ENCODE measurements around the gene TMEM47. TPM values are rescaled to one million over a fixed set of nuclear protein-coding genes. Genes with fewer than 3 reads are reported as not detected.
A peak's percentile ranks its signal among the peaks of the same experiment; 100 is the strongest.

TMEM47 gene
- polyA plus RNA-seq, 2 of the 4 experiments (the other 2 are of a cell fraction) = 0.56 to 1.4 TPM

GRCh38 chrX:34624416-34624815, 32.7 kb downstream of the TMEM47 start:
- TF ChIP-seq ESRRA (IDR thresholded peaks at IDR 0.05; ENCODE audit: borderline replicate concordance, low read length) = no peak
- TF ChIP-seq CTCF (IDR thresholded peaks at IDR 0.05) = no peak
- no peak for TF ChIP-seq CHD4 (IDR thresholded peaks at IDR 0.05; ENCODE audit: borderline replicate concordance)
- TF ChIP-seq ZFP36 (IDR thresholded peaks at IDR 0.05; ENCODE audit: borderline replicate concordance, partially characterized antibody) = no peak
- TF ChIP-seq HDAC2 (IDR thresholded peaks at IDR 0.05) = no peak
- no peak for TF ChIP-seq HOXB5 (CRISPR knock-in tag; IDR thresholded peaks at IDR 0.05)
- no peak for TF ChIP-seq HOXA7 (CRISPR knock-in tag; IDR thresholded peaks at IDR 0.05)
- no peak for TF ChIP-seq ELK1 (IDR thresholded peaks at IDR 0.05; ENCODE audit: low read depth, low read length)
- ATAC-seq = no peak
- Histone ChIP-seq H3K9me3 (no peaks in the 10 kb centered on the region), H3K4me3 (no peak overlapping the region), H3K4me1 (no peaks in the 10 kb centered on the region), H3K4me2 (no peak overlapping the region), H3K27ac (no peak overlapping the region)
- POLR2A ChIA-PET = no interaction called here
- no peak for DNase-seq (ENCODE audit: low read depth in 1 of 2, low spot score in 1 of 2)
- 2% methylated on average over 2 of the region's 2 CpGs for WGBS (ENCODE audit: missing lambda C conversion rate)
- peak; percentile 7 for FAIRE-seq
- CTCF ChIA-PET = no interaction called here

- Histone ChIP-seq H3K4me1 (no peaks in the 10 kb centered on the region), H3K4me2 (no peak overlapping the region), H3K4me3 (no peak overlapping the region), H3K9me3 (no peaks in the 10 kb centered on the region), H3K27ac (no peak overlapping the region)
- ChIA-PET CTCF (no interaction called here), POLR2A (no interaction called here)
- TF ChIP-seq SREBF2 (IDR thresholded peaks at IDR 0.05) (no peak), ZC3H11A (IDR thresholded peaks at IDR 0.05) (no peak), RNF2 (IDR thresholded peaks at IDR 0.05; ENCODE audit: borderline replicate concordance, low read depth) (no peak)
- TF ChIP-seq, protein P1, sequence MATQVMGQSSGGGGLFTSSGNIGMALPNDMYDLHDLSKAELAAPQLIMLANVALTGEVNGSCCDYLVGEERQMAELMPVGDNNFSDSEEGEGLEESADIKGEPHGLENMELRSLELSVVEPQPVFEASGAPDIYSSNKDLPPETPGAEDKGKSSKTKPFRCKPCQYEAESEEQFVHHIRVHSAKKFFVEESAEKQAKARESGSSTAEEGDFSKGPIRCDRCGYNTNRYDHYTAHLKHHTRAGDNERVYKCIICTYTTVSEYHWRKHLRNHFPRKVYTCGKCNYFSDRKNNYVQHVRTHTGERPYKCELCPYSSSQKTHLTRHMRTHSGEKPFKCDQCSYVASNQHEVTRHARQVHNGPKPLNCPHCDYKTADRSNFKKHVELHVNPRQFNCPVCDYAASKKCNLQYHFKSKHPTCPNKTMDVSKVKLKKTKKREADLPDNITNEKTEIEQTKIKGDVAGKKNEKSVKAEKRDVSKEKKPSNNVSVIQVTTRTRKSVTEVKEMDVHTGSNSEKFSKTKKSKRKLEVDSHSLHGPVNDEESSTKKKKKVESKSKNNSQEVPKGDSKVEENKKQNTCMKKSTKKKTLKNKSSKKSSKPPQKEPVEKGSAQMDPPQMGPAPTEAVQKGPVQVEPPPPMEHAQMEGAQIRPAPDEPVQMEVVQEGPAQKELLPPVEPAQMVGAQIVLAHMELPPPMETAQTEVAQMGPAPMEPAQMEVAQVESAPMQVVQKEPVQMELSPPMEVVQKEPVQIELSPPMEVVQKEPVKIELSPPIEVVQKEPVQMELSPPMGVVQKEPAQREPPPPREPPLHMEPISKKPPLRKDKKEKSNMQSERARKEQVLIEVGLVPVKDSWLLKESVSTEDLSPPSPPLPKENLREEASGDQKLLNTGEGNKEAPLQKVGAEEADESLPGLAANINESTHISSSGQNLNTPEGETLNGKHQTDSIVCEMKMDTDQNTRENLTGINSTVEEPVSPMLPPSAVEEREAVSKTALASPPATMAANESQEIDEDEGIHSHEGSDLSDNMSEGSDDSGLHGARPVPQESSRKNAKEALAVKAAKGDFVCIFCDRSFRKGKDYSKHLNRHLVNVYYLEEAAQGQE (IDR thresholded peaks at IDR 0.05) = no peak
- ATAC-seq (no peak), FAIRE-seq (no peak), DNase-seq (ENCODE audit: low read depth in 1 of 2, low spot score in 1 of 2) (no peak)
- 8% methylated on average over 2 of the region's 2 CpGs for WGBS (ENCODE audit: missing lambda C conversion rate)
These were observed 37.2 kb downstream of the TMEM47 start for GRCh38 chrX:34619920-34620319.

- CTCF ChIA-PET = no interaction called here
- no peaks in the 10 kb centered on the region for H3K9me3 ChIP-seq
- no peak overlapping the region for H3K27ac ChIP-seq
- H3K4me3 ChIP-seq = no peak overlapping the region
- ATAC-seq = no peak
- POLR2A ChIA-PET = no interaction called here
- H3K4me2 ChIP-seq = no peak overlapping the region
- TF ChIP-seq, protein P1 (IDR thresholded peaks at IDR 0.05) = no peak
- no peak for TF ChIP-seq ZNF302 (CRISPR knock-in tag; IDR thresholded peaks at IDR 0.05)
- TF ChIP-seq RCOR1 (IDR thresholded peaks at IDR 0.05; ENCODE audit: low read depth, low read length) = no peak
- no peak for TF ChIP-seq RNF2 (IDR thresholded peaks at IDR 0.05; ENCODE audit: borderline replicate concordance, low read depth)
- H3K4me1 ChIP-seq = no peaks in the 10 kb centered on the region
- FAIRE-seq = peak; percentile 98
- WGBS (ENCODE audit: missing lambda C conversion rate) = 6% methylated on average over 4 of the region's 4 CpGs
- DNase-seq (ENCODE audit: low read depth in 1 of 2, low spot score in 1 of 2) = no peak
These were observed 45.0 kb downstream of the TMEM47 start for GRCh38 chrX:34612036-34612435.

All from A549 (cell line).